Suprapubic skin (tissue), 4 donors: ENCODE measurements around the gene ETFA.

Experiments
- POLR2A ChIP-seq, 2 donors: fragments of 450-650 bp; IDR thresholded peaks; one replicate each; pipeline ENCODE4 v1.6.1; 2017; ENCODE audit warnings: antibody characterized with exemption in 2 of 2, mild to moderate bottlenecking in 2 of 2, moderate library complexity in 2 of 2
- POLR2AphosphoS5 ChIP-seq, 3 donors: sonication (generic); formaldehyde crosslinking; IDR thresholded peaks; one replicate each; pipeline ENCODE4 v1.6.1; 2017; ENCODE audit warnings: antibody characterized with exemption in 3 of 3
- TF ChIP-seq, protein P1 (sequence below), 2 donors: fragments of 200-600 bp in 1 of 2; fragments of 450-650 bp in 1 of 2; sonication (generic) in 1 of 2; IDR thresholded peaks; one replicate each; pipeline ENCODE4 v1.5.1; 2016 to 2019; ENCODE audit warnings: antibody characterized with exemption in 2 of 2, mild to moderate bottlenecking in 1 of 2, moderate library complexity in 1 of 2

DNA sequence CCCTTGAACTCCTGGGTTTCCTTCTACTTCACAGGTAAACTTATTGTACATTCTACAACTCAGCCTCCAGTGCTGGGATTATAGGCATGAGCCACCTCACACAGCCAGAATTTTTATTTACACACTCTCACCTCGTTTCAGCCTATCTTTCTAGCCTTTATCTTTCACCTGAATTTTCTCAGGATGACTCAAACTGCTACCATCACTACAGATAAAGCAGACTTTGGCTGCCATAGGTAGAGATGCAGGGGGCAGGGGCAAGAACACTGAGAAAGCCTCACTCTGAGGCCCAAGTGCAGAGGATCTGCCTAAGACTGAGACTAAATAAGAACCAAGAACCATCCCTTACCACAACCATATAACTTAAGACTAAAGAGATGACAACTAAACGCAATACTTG is 59.0 kb downstream of the ETFA start:
- TF ChIP-seq, protein P1, sequence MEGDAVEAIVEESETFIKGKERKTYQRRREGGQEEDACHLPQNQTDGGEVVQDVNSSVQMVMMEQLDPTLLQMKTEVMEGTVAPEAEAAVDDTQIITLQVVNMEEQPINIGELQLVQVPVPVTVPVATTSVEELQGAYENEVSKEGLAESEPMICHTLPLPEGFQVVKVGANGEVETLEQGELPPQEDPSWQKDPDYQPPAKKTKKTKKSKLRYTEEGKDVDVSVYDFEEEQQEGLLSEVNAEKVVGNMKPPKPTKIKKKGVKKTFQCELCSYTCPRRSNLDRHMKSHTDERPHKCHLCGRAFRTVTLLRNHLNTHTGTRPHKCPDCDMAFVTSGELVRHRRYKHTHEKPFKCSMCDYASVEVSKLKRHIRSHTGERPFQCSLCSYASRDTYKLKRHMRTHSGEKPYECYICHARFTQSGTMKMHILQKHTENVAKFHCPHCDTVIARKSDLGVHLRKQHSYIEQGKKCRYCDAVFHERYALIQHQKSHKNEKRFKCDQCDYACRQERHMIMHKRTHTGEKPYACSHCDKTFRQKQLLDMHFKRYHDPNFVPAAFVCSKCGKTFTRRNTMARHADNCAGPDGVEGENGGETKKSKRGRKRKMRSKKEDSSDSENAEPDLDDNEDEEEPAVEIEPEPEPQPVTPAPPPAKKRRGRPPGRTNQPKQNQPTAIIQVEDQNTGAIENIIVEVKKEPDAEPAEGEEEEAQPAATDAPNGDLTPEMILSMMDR (IDR thresholded peaks at IDR 0.05), result no peak
- TF ChIP-seq POLR2A (IDR thresholded peaks at IDR 0.05), result no peak
- no peak for TF ChIP-seq POLR2AphosphoS5 (IDR thresholded peaks at IDR 0.05)
